ENCODE measurements around the gene TIE1.

DNA sequence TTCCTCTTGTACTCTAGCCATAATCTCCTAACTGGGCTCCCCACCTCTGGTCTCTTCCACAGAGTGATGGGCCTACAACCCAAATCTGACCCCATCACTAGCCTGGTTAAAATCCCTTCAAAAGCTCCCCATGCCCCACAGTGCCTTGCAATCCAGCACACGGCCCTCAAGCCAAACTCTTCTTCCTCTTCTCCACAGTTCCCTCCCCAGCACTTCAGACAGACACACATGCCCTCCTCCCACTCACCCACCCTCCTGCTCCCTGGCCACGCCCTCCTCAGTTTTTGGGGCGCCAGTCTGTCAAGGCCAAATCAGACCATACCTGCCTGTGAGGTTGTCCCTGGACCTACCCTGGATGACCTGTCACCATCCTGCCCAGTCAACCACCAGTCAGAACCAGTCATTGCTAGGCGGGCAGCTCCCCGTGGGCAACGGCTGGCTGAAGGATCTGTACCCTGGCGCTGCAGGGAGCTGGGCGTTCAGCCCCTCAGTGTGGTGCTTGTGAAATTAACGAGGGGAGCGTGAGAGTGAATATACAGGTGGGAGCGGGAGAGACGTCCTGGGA lies 16.2 kb upstream of the TIE1 start:
- TF ChIP-seq, protein P1, sequence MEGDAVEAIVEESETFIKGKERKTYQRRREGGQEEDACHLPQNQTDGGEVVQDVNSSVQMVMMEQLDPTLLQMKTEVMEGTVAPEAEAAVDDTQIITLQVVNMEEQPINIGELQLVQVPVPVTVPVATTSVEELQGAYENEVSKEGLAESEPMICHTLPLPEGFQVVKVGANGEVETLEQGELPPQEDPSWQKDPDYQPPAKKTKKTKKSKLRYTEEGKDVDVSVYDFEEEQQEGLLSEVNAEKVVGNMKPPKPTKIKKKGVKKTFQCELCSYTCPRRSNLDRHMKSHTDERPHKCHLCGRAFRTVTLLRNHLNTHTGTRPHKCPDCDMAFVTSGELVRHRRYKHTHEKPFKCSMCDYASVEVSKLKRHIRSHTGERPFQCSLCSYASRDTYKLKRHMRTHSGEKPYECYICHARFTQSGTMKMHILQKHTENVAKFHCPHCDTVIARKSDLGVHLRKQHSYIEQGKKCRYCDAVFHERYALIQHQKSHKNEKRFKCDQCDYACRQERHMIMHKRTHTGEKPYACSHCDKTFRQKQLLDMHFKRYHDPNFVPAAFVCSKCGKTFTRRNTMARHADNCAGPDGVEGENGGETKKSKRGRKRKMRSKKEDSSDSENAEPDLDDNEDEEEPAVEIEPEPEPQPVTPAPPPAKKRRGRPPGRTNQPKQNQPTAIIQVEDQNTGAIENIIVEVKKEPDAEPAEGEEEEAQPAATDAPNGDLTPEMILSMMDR (conservative IDR thresholded peaks at IDR 0.05; ENCODE audit: low read depth, low read length) = no peak
- TF ChIP-seq EZH2 (IDR thresholded peaks at IDR 0.05; ENCODE audit: borderline replicate concordance, low read depth, low read length, poor library complexity, severe bottlenecking) = no peak
